SK-N-SH (cell line): ENCODE measurements around the gene KIF15.

Source experiments
- CHD2 ChIP-seq: fragments of 150-350 bp; IDR thresholded peaks from 2 replicates; pipeline ENCODE4 v1.6.1; 2018; ENCODE audit warnings: low read length; ENCODE audit not compliant: partially characterized antibody
- CTCF ChIP-seq: fragments of 200-600 bp; sonication (generic); IDR thresholded peaks from 2 replicates; pipeline ENCODE4 v1.6.1; 2017; ENCODE audit warnings: antibody characterized with exemption, mild to moderate bottlenecking, moderate library complexity
- POLR2AphosphoS5 ChIP-seq: IDR thresholded peaks from 2 replicates; pipeline ENCODE4 v1.6.1; 2012; ENCODE audit warnings: low read depth, low read length
- REST ChIP-seq: IDR thresholded peaks from 2 replicates; pipeline ENCODE4 v1.6.1; 2012; ENCODE audit warnings: mild to moderate bottlenecking, low read depth, low read length, moderate library complexity
- TEAD4 ChIP-seq: IDR thresholded peaks from 2 replicates; pipeline ENCODE4 v1.4.0; 2012; ENCODE audit warnings: mild to moderate bottlenecking, borderline replicate concordance; ENCODE audit not compliant: insufficient read depth

GRCh38 chr3:44802011-44802410 is 40.4 kb downstream of the KIF15 start:
- TF ChIP-seq CTCF (no peak), TEAD4 (no peak), REST (no peak), POLR2AphosphoS5 (no peak), CHD2 (no peak)
